Testis (tissue), 3 donors: Measurements from ENCODE around the gene CACNA2D1. TPM values are rescaled to one million over a fixed set of nuclear protein-coding genes. Genes with fewer than 3 reads are reported as not detected.

Experiments
- DNase-seq: peaks from one replicate; pipeline ENCODE4 v3.0.0-alpha.2; 2019
- H3K27ac ChIP-seq, 2 donors: fragments of 200-600 bp; sonication (generic); one replicate each; pipeline ENCODE4 v1.5.1; 2019
- H3K27me3 ChIP-seq: fragments of 200-600 bp; sonication (generic); one replicate; pipeline ENCODE4 v1.5.1; 2019
- H3K36me3 ChIP-seq: fragments of 200-600 bp; sonication (generic); one replicate; pipeline ENCODE4 v1.5.1; 2017; ENCODE audit warnings: low read depth; ENCODE audit errors: missing control alignments
- H3K4me1 ChIP-seq: fragments of 200-600 bp; sonication (generic); one replicate; pipeline ENCODE4 v1.5.1; 2019
- H3K4me3 ChIP-seq, 2 donors: fragments of 200-600 bp; sonication (generic); one replicate each; pipeline ENCODE4 v1.5.1; 2017 to 2019
- H3K9me3 ChIP-seq: fragments of 200-600 bp; sonication (generic); one replicate; pipeline ENCODE4 v1.5.1; 2017
- CTCF ChIP-seq, 3 experiments: fragments of 450-650 bp in 2 of 3; fragments of 200-600 bp in 1 of 3; sonication (generic) in 1 of 3; IDR thresholded peaks; one replicate each; pipeline ENCODE4 v1.5.1; 2016 to 2019; ENCODE audit warnings: antibody characterized with exemption in 3 of 3, mild to moderate bottlenecking in 2 of 3, moderate library complexity in 1 of 3
- POLR2A ChIP-seq: fragments of 450-650 bp; IDR thresholded peaks from one replicate; pipeline ENCODE4 v1.6.1; 2017; ENCODE audit warnings: antibody characterized with exemption, mild to moderate bottlenecking, moderate library complexity
- WGBS, 2 donors: methylation state at CpG; one replicate each; pipeline ENCODE4 v1.1.5; 2018; 5-methylcytosine and 5-hydroxymethylcytosine counted together
- intact Hi-C: fragments of 100-400 bp; cut with DNase I; formaldehyde crosslinking; loops from one replicate; pipeline ENCODE4 v1.15.1; 2023; ENCODE audit warnings: low total_unique reads
- polyA plus RNA-seq: library from polyadenylated mRNA; stranded (reverse); fragments of 350-450 nt; fragmentation: Illumina TruSeq; extraction: RNeasy Lipid Tissue Mini Kit (QIAGEN cat#74804); gene quantifications from one replicate; pipeline ENCODE4 v1.2.3, GENCODE V29; 2014; ENCODE audit warnings: low read depth, low replicate concordance; ENCODE audit not compliant: insufficient read depth
- total RNA-seq, 2 donors: library from RNA; depleted of rRNA; stranded (reverse); fragments of >200 nt; gene quantifications; one replicate each; pipeline ENCODE4 v1.2.3, GENCODE V29; 2016

Gene CACNA2D1
- total and polyA plus RNA-seq, 3 donors from 2014 or later, result 5.4 to 29.1 (median 28.0) TPM

- Histone ChIP-seq H3K27ac (no peak overlapping the region), H3K9me3 (no peaks in the 10 kb centered on the region), H3K27me3 (no peaks in the 10 kb centered on the region), H3K4me3 (no peak overlapping the region), H3K4me1 (no peaks in the 10 kb centered on the region), H3K36me3 (no peaks in the 10 kb centered on the region)
- 81 to 92% methylated on average over 1 of the region's 1 CpG for WGBS, 2 donors
- DNase-seq, result peak; percentile 13
- intact Hi-C loops, result no loop called here
- TF ChIP-seq POLR2A (no peak), CTCF (IDR thresholded peaks at IDR 0.05) (no peak)
These were observed 24.4 kb downstream of the CACNA2D1 start for GRCh38 chr7:82419200-82419599.

GRCh38 chr7:82417898-82418297 lies 25.7 kb downstream of the CACNA2D1 start:
- Histone ChIP-seq H3K4me3 (no peak overlapping the region), H3K27ac (no peak overlapping the region), H3K4me1 (no peaks in the 10 kb centered on the region), H3K9me3 (no peaks in the 10 kb centered on the region), H3K27me3 (no peaks in the 10 kb centered on the region), H3K36me3 (no peaks in the 10 kb centered on the region)
- no peak for DNase-seq
- intact Hi-C loops, result no loop called here
- 90 to 92% methylated on average over 1 of the region's 1 CpG for WGBS, 2 donors
- TF ChIP-seq CTCF (IDR thresholded peaks at IDR 0.05) (no peak), POLR2A (no peak)

- Histone ChIP-seq H3K27ac (no peak overlapping the region), H3K9me3 (no peaks in the 10 kb centered on the region), H3K4me3 (no peak overlapping the region), H3K4me1 (no peaks in the 10 kb centered on the region), H3K36me3 (no peaks in the 10 kb centered on the region), H3K27me3 (no peaks in the 10 kb centered on the region)
- TF ChIP-seq POLR2A (no peak), CTCF (IDR thresholded peaks at IDR 0.05) (no peak)
- DNase-seq, result no peak
- WGBS, 2 donors, result 94 to 100% methylated on average over 1 of the region's 1 CpG
- intact Hi-C loops, result no loop called here
These were observed 27.2 kb downstream of the CACNA2D1 start for GRCh38 chr7:82416402-82416801.

GRCh38 chr7:82414389-82414788 lies 29.2 kb downstream of the CACNA2D1 start:
- intact Hi-C loops, result no loop called here
- Histone ChIP-seq H3K9me3 (no peaks in the 10 kb centered on the region), H3K27me3 (no peaks in the 10 kb centered on the region), H3K27ac (no peak overlapping the region), H3K36me3 (no peaks in the 10 kb centered on the region), H3K4me3 (no peak overlapping the region), H3K4me1 (no peaks in the 10 kb centered on the region)
- 82 to 88% methylated on average over 3 of the region's 3 CpGs for WGBS, 2 donors
- no peak for DNase-seq
- TF ChIP-seq POLR2A, result no peak
- no peak for TF ChIP-seq CTCF (IDR thresholded peaks at IDR 0.05)

- intact Hi-C loops, result no loop called here
- no peaks in the 10 kb centered on the region for H3K27me3 ChIP-seq
- H3K4me1 ChIP-seq, result no peaks in the 10 kb centered on the region
- no peak overlapping the region for H3K27ac ChIP-seq
- H3K4me3 ChIP-seq, result no peak overlapping the region
- H3K9me3 ChIP-seq, result no peaks in the 10 kb centered on the region
- H3K36me3 ChIP-seq, result no peaks in the 10 kb centered on the region
- DNase-seq, result no peak
- TF ChIP-seq POLR2A (no peak), CTCF (IDR thresholded peaks at IDR 0.05) (no peak)
These were observed 30.3 kb downstream of the CACNA2D1 start for GRCh38 chr7:82413237-82413636.
